MCF 10A (cell line): ENCODE measurements around the gene TMEM129. TPM values are rescaled to one million over a fixed set of nuclear protein-coding genes. Genes with fewer than 3 reads are reported as not detected.

Experiments used
- BruUV-seq: library from RNA; stranded (reverse); fragments of 400-500 nt; replicated peaks from 2 replicates; lab custom pipeline; 2021; lab: Mats Ljungman, UMichigan
- CTCF ChIA-PET: fragments of 300-600 bp; sonication (Branson Sonifier 250); formaldehyde crosslinking; extraction: SDS; loops from one replicate; lab custom pipeline; 2021; ENCODE audit warnings: antibody characterized with exemption, inconsistent platforms; lab: Yijun Ruan, JAX
- POLR2A ChIA-PET: fragments of 300-600, 350-650 bp; sonication (Branson Sonifier 250); formaldehyde crosslinking; extraction: SDS; loops from one replicate; lab custom pipeline; 2020; ENCODE audit warnings: antibody characterized with exemption, inconsistent platforms; lab: Yijun Ruan, JAX
- DNase-seq: peaks from one replicate; pipeline ENCODE4 v3.0.0-alpha.2; 2018; ENCODE audit not compliant: unreplicated experiment
- H3K27ac Mint-ChIP-seq: one replicate; pipeline ENCODE4 v1.8.0; 2022; ENCODE audit warnings: mild to moderate bottlenecking, low read depth, mixed read lengths; ENCODE audit not compliant: unreplicated experiment
- H3K27me3 Mint-ChIP-seq: one replicate; pipeline ENCODE4 v1.8.0; 2022; ENCODE audit warnings: mixed read lengths; ENCODE audit not compliant: insufficient read depth, unreplicated experiment
- H3K36me3 Mint-ChIP-seq: one replicate; pipeline ENCODE4 v1.8.0; 2022; ENCODE audit warnings: mild to moderate bottlenecking, moderate library complexity, mixed read lengths; ENCODE audit not compliant: insufficient read depth, unreplicated experiment
- H3K4me1 Mint-ChIP-seq: one replicate; pipeline ENCODE4 v1.8.0; 2022; ENCODE audit warnings: mixed read lengths; ENCODE audit not compliant: insufficient read depth, unreplicated experiment
- H3K4me3 Mint-ChIP-seq: one replicate; pipeline ENCODE4 v1.8.0; 2022; ENCODE audit warnings: mild to moderate bottlenecking, moderate library complexity, mixed read lengths; ENCODE audit not compliant: unreplicated experiment
- H3K9me3 Mint-ChIP-seq: one replicate; pipeline ENCODE4 v1.8.0; 2022; ENCODE audit warnings: mixed read lengths; ENCODE audit not compliant: unreplicated experiment
- CTCF ChIP-seq: fragments of 200-600 bp; IDR thresholded peaks from one replicate; pipeline ENCODE4 v1.8.0; 2022; ENCODE audit warnings: antibody characterized with exemption, mild to moderate bottlenecking; ENCODE audit not compliant: unreplicated experiment
- intact Hi-C: fragments of 100-400 bp; cut with micrococcal nuclease; formaldehyde crosslinking; loops from 2 replicates; pipeline ENCODE4 v1.14.1; 2022
- total RNA-seq: library from RNA; stranded (reverse); gene quantifications from 2 replicates; pipeline ENCODE4 v1.2.3, GENCODE V29; 2022

TMEM129 gene
- total RNA-seq, 1 experiment from 2014 or later: 38.3 TPM

DNA sequence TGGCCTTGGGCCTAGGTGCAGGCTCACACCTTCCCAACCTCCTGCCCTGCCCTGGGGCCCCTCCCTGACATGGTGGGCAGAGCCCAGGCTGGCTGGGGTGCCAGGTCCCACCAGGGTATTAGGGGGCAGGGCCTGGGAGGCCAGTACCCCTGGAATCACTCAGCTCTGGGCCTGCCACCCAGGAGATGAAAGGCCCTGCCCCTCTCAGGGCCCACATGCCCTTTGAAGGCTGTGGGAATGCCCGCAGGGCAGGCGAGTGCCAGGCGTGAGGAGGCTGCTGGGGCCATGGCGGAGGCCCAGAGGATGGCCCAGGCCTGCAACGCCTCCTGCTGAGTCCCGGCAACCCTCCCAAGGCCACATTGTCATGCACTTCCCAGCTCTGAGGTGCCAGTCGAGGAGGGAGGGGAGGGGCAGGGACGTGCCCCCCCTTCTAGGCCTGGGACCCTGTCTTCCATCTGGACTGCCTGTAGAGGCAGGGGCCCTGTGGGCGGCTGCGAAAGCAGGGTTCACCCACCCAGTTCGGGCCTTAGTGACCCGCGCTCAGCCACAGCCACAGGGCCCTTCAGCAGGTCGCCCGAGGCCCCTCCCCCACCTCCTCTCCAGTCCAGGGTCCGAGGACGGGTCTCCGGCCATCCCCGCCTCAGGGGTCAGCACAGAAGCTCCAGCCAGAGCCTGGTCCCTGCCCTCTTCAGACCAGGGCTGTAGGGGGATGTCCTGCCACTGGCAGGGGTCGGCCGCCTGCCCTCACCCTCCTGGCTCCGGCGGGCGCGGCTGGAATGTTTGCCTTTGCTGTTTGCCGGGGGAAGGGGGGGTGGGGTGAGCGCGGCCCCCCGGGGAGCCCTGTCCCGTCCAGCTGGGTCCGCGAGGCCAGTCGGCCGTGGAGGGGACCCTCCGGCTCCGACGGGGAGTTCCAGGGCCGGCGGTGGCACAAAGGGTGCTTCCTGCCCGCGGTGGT is 45.3 kb upstream of the TMEM129 start:
- BruUV-seq: no TSS peak
- Mint-ChIP-seq H3K36me3 (no peaks in the 10 kb centered on the region), H3K27ac (no peak overlapping the region), H3K4me3 (no peak overlapping the region), H3K9me3 (no peaks in the 10 kb centered on the region), H3K27me3 (no peaks in the 10 kb centered on the region), H3K4me1 (peaks cover 7% of the 10 kb centered on the region)
- no peak for TF ChIP-seq CTCF
- no peak for DNase-seq
- intact Hi-C loops: no loop called here
- POLR2A ChIA-PET: no interaction called here
- CTCF ChIA-PET: interaction anchor here (0.5 to 0.8 kb wide), 3 partner anchors 25 to 133 kb away, joined by 3 to 5 read pairs (median 3); no protein-coding TSS in a partner anchor

DNA sequence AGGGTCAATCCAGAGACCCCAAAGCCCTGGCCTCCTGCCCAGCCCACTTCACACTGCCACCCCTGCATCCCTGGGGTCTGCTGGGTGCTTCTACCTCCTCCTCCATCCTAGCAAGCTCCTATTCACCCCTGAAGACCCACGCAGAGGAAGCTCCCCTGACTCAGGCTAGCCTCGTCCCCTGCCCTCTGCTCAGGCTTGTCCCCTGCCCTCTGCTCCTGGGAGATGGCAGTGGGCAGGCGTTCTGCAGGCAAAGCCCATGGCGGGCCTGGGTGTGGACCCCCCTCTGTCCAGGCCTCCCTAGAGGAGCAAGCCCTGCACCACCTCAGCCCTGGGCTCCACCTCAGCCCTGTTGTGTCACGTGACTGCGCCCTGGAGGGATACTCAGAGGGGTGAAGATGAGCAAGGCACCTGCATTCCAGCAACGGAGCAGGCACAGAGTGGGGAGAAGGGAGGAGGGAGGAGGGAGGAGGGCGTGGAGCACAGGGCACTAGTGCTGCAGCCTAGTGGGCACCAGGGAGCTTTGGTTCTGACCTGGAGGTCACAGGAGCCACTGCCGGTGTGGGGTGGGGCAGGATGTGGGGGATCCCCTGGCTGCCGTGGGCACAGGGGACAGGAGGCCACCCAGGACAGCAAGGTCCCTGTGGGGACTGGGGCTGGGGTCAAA is 44.4 kb upstream of the TMEM129 start:
- Mint-ChIP-seq H3K27me3 (no peaks in the 10 kb centered on the region), H3K36me3 (no peaks in the 10 kb centered on the region), H3K27ac (no peak overlapping the region), H3K4me1 (peaks cover 7% of the 10 kb centered on the region), H3K4me3 (no peak overlapping the region), H3K9me3 (no peaks in the 10 kb centered on the region)
- no peak for DNase-seq
- TF ChIP-seq CTCF: no peak
- no TSS peak for BruUV-seq
- intact Hi-C loops: no loop called here
- CTCF ChIA-PET: interaction anchor here (0.5 to 0.6 kb wide), 2 partner anchors 46 to 134 kb away, joined by 3 read pairs; no protein-coding TSS in a partner anchor
- POLR2A ChIA-PET: interaction anchor here (0.5 kb wide), 1 partner anchor 8 kb away, joined by 3 read pairs; no protein-coding TSS in a partner anchor

- CTCF ChIA-PET: no interaction called here
- no peaks in the 10 kb centered on the region for H3K9me3 Mint-ChIP-seq
- intact Hi-C loops: no loop called here
- TF ChIP-seq CTCF: no peak
- no peak overlapping the region for H3K27ac Mint-ChIP-seq
- H3K36me3 Mint-ChIP-seq: no peaks in the 10 kb centered on the region
- no TSS peak for BruUV-seq
- POLR2A ChIA-PET: interaction anchor here (0.5 to 0.9 kb wide), 2 partner anchors 9 to 52 kb away, joined by 3 read pairs; partner anchors contain the start of gene SLBP
- peaks cover 7% of the 10 kb centered on the region for H3K4me1 Mint-ChIP-seq
- no peak for DNase-seq
- H3K4me3 Mint-ChIP-seq: no peak overlapping the region
- no peaks in the 10 kb centered on the region for H3K27me3 Mint-ChIP-seq
These were observed 43.5 kb upstream of the TMEM129 start for GRCh38 chr4:1764670-1765069.

GRCh38 chr4:1763550-1764080 is 42.5 kb upstream of the TMEM129 start:
- Mint-ChIP-seq H3K27me3 (no peaks in the 10 kb centered on the region), H3K4me1 (peaks cover 7% of the 10 kb centered on the region), H3K9me3 (no peaks in the 10 kb centered on the region), H3K4me3 (no peak overlapping the region), H3K36me3 (no peaks in the 10 kb centered on the region), H3K27ac (no peak overlapping the region)
- POLR2A ChIA-PET: no interaction called here
- CTCF ChIA-PET: no interaction called here
- intact Hi-C loops: no loop called here
- no peak for TF ChIP-seq CTCF
- BruUV-seq: no TSS peak
- no peak for DNase-seq
